Raji (cell line): Measurements from ENCODE around the gene FDXACB1.

ENCODE experiments used
- POLR2A ChIP-seq: IDR thresholded peaks from 2 replicates; pipeline ENCODE4 v1.6.1; 2011; ENCODE audit warnings: low read depth, low read length, control low read depth; ENCODE audit not compliant: insufficient read depth

The FDXACB1 gene

GRCh38 chr11:111855506-111855905, 23.5 kb downstream of the FDXACB1 start:
- no peak for TF ChIP-seq POLR2A

GRCh38 chr11:111852103-111852502, 26.9 kb downstream of the FDXACB1 start:
- TF ChIP-seq POLR2A = no peak

GRCh38 chr11:111851636-111852035, 27.3 kb downstream of the FDXACB1 start:
- TF ChIP-seq POLR2A = no peak

GRCh38 chr11:111851067-111851466, 27.9 kb downstream of the FDXACB1 start:
- no peak for TF ChIP-seq POLR2A

GRCh38 chr11:111849631-111850030, 29.3 kb downstream of the FDXACB1 start:
- no peak for TF ChIP-seq POLR2A

- TF ChIP-seq POLR2A = no peak
Observed at GRCh38 chr11:111846636-111847035, 32.3 kb downstream of the FDXACB1 start.

- TF ChIP-seq POLR2A = no peak
Observed at GRCh38 chr11:111846063-111846462, 32.9 kb downstream of the FDXACB1 start.

GRCh38 chr11:111845276-111846028, 33.5 kb downstream of the FDXACB1 start:
- TF ChIP-seq POLR2A = no peak

- no peak for TF ChIP-seq POLR2A
Observed at GRCh38 chr11:111843661-111844060, 35.3 kb downstream of the FDXACB1 start.

GRCh38 chr11:111841370-111842053, 37.5 kb downstream of the FDXACB1 start:
- TF ChIP-seq POLR2A = no peak

GRCh38 chr11:111840143-111840542, 38.8 kb downstream of the FDXACB1 start:
- no peak for TF ChIP-seq POLR2A

- TF ChIP-seq POLR2A = no peak
Observed at GRCh38 chr11:111838054-111838453, 40.9 kb downstream of the FDXACB1 start.

- TF ChIP-seq POLR2A = no peak
Observed at GRCh38 chr11:111837366-111837891, 41.5 kb downstream of the FDXACB1 start.

GRCh38 chr11:111836721-111837120, 42.2 kb downstream of the FDXACB1 start:
- TF ChIP-seq POLR2A = no peak

GRCh38 chr11:111836162-111836561, 42.8 kb downstream of the FDXACB1 start:
- no peak for TF ChIP-seq POLR2A

- no peak for TF ChIP-seq POLR2A
Observed at GRCh38 chr11:111835665-111836064, 43.3 kb downstream of the FDXACB1 start.
